CD8-positive, alpha-beta memory T cell (primary cell): ENCODE measurements around the gene BTNL9. TPM values are rescaled to one million over a fixed set of nuclear protein-coding genes. Genes with fewer than 3 reads are reported as not detected.

Experiments used
- CTCF ChIA-PET: fragments of 350-600 bp; sonication (Branson Sonifier 250); formaldehyde crosslinking; loops from one replicate; lab custom pipeline; 2021; ENCODE audit warnings: antibody characterized with exemption; lab: Charles Lee
- POLR2A ChIA-PET: fragments of 350-600 bp; sonication (Branson Sonifier 250); formaldehyde crosslinking; loops from one replicate; lab custom pipeline; 2021; ENCODE audit warnings: antibody characterized with exemption; lab: Charles Lee
- DNase-seq, 5 donors: peaks; one replicate each; pipeline versions ENCODE4 v3.0.0 to v3.0.0-alpha.2; 2020 to 2022; ENCODE audit warnings: mixed read lengths in 1 of 5
- H3K27ac ChIP-seq: one replicate; pipeline ENCODE4 v1.7.0; 2013; ENCODE audit warnings: low read depth, mild to moderate bottlenecking, low read length, moderate library complexity
- H3K27me3 ChIP-seq: 2 replicates; pipeline ENCODE4 v1.7.0; 2013; ENCODE audit warnings: low read length, mild to moderate bottlenecking; ENCODE audit not compliant: insufficient read depth, poor library complexity, severe bottlenecking
- H3K36me3 ChIP-seq: 2 replicates; pipeline ENCODE4 v1.7.0; 2013; ENCODE audit warnings: mild to moderate bottlenecking, low read length, moderate library complexity; ENCODE audit not compliant: insufficient read depth
- H3K4me1 ChIP-seq: 2 replicates; pipeline ENCODE4 v1.7.0; 2013; ENCODE audit warnings: mild to moderate bottlenecking, low read length, moderate library complexity; ENCODE audit not compliant: insufficient read depth
- H3K4me3 ChIP-seq: 2 replicates; pipeline ENCODE4 v1.7.0; 2013; ENCODE audit warnings: mild to moderate bottlenecking, low read length
- H3K9me3 ChIP-seq: 2 replicates; pipeline ENCODE4 v1.7.0; 2013; ENCODE audit warnings: mild to moderate bottlenecking, low read length
- H3K27ac Mint-ChIP-seq, 8 donors: one replicate each; pipeline ENCODE4 v1.8.0; 2020 to 2021; ENCODE audit warnings: mixed read lengths in 8 of 8, mild to moderate bottlenecking in 6 of 8, inconsistent platforms in 3 of 8, moderate library complexity in 3 of 8
- H3K27me3 Mint-ChIP-seq, 2 donors: one replicate each; pipeline ENCODE4 v1.8.0; 2020 to 2021; ENCODE audit warnings: mixed read lengths in 2 of 2, mild to moderate bottlenecking in 1 of 2, moderate library complexity in 1 of 2
- H3K36me3 Mint-ChIP-seq, 3 donors: one replicate each; pipeline ENCODE4 v1.8.0; 2020 to 2021; ENCODE audit warnings: mixed read lengths in 3 of 3, inconsistent platforms in 1 of 3, mild to moderate bottlenecking in 1 of 3
- H3K4me1 Mint-ChIP-seq, 3 donors: one replicate each; pipeline ENCODE4 v1.8.0; 2020 to 2021; ENCODE audit warnings: mixed read lengths in 3 of 3, inconsistent platforms in 1 of 3, mild to moderate bottlenecking in 1 of 3
- H3K4me3 Mint-ChIP-seq, 7 donors: one replicate each; pipeline ENCODE4 v1.8.0; 2020 to 2021; ENCODE audit warnings: mixed read lengths in 7 of 7, mild to moderate bottlenecking in 6 of 7, moderate library complexity in 4 of 7, inconsistent platforms in 2 of 7
- H3K9me3 Mint-ChIP-seq, 5 donors: one replicate each; pipeline ENCODE4 v1.8.0; 2020 to 2022; ENCODE audit warnings: mixed read lengths in 5 of 5, mild to moderate bottlenecking in 3 of 5, moderate library complexity in 2 of 5, inconsistent platforms in 1 of 5
- polyA plus RNA-seq: library from polyadenylated mRNA; unstranded; fragments of 300-500 nt; fragmentation: Illumina TruSeq; gene quantifications from one replicate; pipeline ENCODE4 v1.2.3, GENCODE V29; 2021
- total RNA-seq, 2 experiments: library from RNA; stranded (reverse); gene quantifications; one replicate each; pipeline ENCODE4 v1.2.3, GENCODE V29; 2021

Gene BTNL9
- total and polyA plus RNA-seq, 3 experiments from 2014 or later = not detected

GRCh38 chr5:181107699-181108098 lies 67.6 kb downstream of the BTNL9 start:
- H3K27ac Mint-ChIP-seq = peak overlapping the region in 1 of 8 donors; percentile 17
- peaks cover 66 to 79% of the 10 kb centered on the region in 2 donors for H3K27me3 Mint-ChIP-seq
- Histone ChIP-seq H3K4me1 (no peaks in the 10 kb centered on the region), H3K9me3 (no peaks in the 10 kb centered on the region), H3K27ac (no peak overlapping the region), H3K4me3 (no peak overlapping the region), H3K27me3 (peaks cover 12% of the 10 kb centered on the region), H3K36me3 (no peaks in the 10 kb centered on the region)
- peak overlapping the region in 1 of 7 donors; percentile 18 for H3K4me3 Mint-ChIP-seq
- peaks cover 0 to 5% (median 0%) of the 10 kb centered on the region in 3 donors for H3K36me3 Mint-ChIP-seq
- peaks cover 0 to 3% (median 2%) of the 10 kb centered on the region in 5 donors for H3K9me3 Mint-ChIP-seq
- peaks cover 5 to 8% (median 5%) of the 10 kb centered on the region in 3 donors for H3K4me1 Mint-ChIP-seq
- ChIA-PET CTCF (no interaction called here), POLR2A (no interaction called here)
- DNase-seq = no peak

GRCh38 chr5:181108578-181109165 lies 68.6 kb downstream of the BTNL9 start:
- no peaks in the 10 kb centered on the region for H3K36me3 ChIP-seq
- no peak overlapping the region for H3K27ac Mint-ChIP-seq
- H3K9me3 ChIP-seq = no peaks in the 10 kb centered on the region
- no peak overlapping the region for H3K4me3 ChIP-seq
- DNase-seq = no peak
- no peak overlapping the region for H3K4me3 Mint-ChIP-seq
- peaks cover 12% of the 10 kb centered on the region for H3K27me3 ChIP-seq
- H3K36me3 Mint-ChIP-seq = peaks cover 0 to 5% (median 0%) of the 10 kb centered on the region in 3 donors
- H3K27me3 Mint-ChIP-seq = peaks cover 68 to 83% of the 10 kb centered on the region in 2 donors
- H3K4me1 ChIP-seq = no peaks in the 10 kb centered on the region
- peaks cover 5 to 8% (median 5%) of the 10 kb centered on the region in 3 donors for H3K4me1 Mint-ChIP-seq
- H3K9me3 Mint-ChIP-seq = peaks cover 0 to 3% (median 2%) of the 10 kb centered on the region in 5 donors
- no peak overlapping the region for H3K27ac ChIP-seq
- ChIA-PET CTCF (no interaction called here), POLR2A (no interaction called here)

- H3K4me3 ChIP-seq = no peak overlapping the region
- DNase-seq = no peak
- H3K27me3 ChIP-seq = peaks cover 20% of the 10 kb centered on the region
- H3K36me3 Mint-ChIP-seq = peaks cover 0 to 5% (median 0%) of the 10 kb centered on the region in 3 donors
- POLR2A ChIA-PET = no interaction called here
- no peaks in the 10 kb centered on the region for H3K4me1 ChIP-seq
- no peaks in the 10 kb centered on the region for H3K9me3 ChIP-seq
- H3K27ac Mint-ChIP-seq = no peak overlapping the region
- CTCF ChIA-PET = no interaction called here
- H3K27ac ChIP-seq = no peak overlapping the region
- H3K36me3 ChIP-seq = no peaks in the 10 kb centered on the region
- peaks cover 0 to 1% (median 0%) of the 10 kb centered on the region in 3 donors for H3K4me1 Mint-ChIP-seq
- peaks cover 69 to 84% of the 10 kb centered on the region in 2 donors for H3K27me3 Mint-ChIP-seq
- H3K9me3 Mint-ChIP-seq = peaks cover 0 to 3% (median under 1%) of the 10 kb centered on the region in 5 donors
- H3K4me3 Mint-ChIP-seq = no peak overlapping the region
These were observed 69.5 kb downstream of the BTNL9 start for GRCh38 chr5:181109489-181110013.

- CTCF ChIA-PET = no interaction called here
These were observed 70.9 kb downstream of the BTNL9 start for GRCh38 chr5:181111010-181111409.

More at GRCh38 chr5:181111010-181111409, 70.9 kb downstream of the BTNL9 start:
- H3K27ac ChIP-seq = no peak overlapping the region
- H3K9me3 ChIP-seq = no peaks in the 10 kb centered on the region
- peaks cover 0 to 5% (median 0%) of the 10 kb centered on the region in 3 donors for H3K36me3 Mint-ChIP-seq
- H3K9me3 Mint-ChIP-seq = peaks cover 0 to 7% (median 2%) of the 10 kb centered on the region in 5 donors
- no peaks in the 10 kb centered on the region for H3K36me3 ChIP-seq
- H3K4me3 ChIP-seq = no peak overlapping the region
- no peak overlapping the region for H3K4me3 Mint-ChIP-seq
- H3K27ac Mint-ChIP-seq = no peak overlapping the region
- no peak for DNase-seq
- peaks cover 30% of the 10 kb centered on the region for H3K27me3 ChIP-seq
- peaks cover 4% of the 10 kb centered on the region for H3K4me1 ChIP-seq
- POLR2A ChIA-PET = no interaction called here
- peaks cover 0 to 8% (median 7%) of the 10 kb centered on the region in 3 donors for H3K4me1 Mint-ChIP-seq
- H3K27me3 Mint-ChIP-seq = peaks cover 69 to 86% of the 10 kb centered on the region in 2 donors

Other genes starting within 250 kb of the BTNL9 start
- 100 to 1,000 TPM; 125 to 132 TPM for gene MGAT1, start 237.5 kb upstream of the BTNL9 start, total RNA-seq
- gene MGAT1, start 237.5 kb upstream of the BTNL9 start, polyA plus RNA-seq = 157 TPM
- 10 to 100 TPM; 27.6 to 34.1 TPM for gene ZFP62, start 179.0 kb upstream of the BTNL9 start, total RNA-seq
- 20.1 TPM for gene ZFP62, start 179.0 kb upstream of the BTNL9 start, polyA plus RNA-seq
- under 1 TPM in 1 of 2 experiments, not detected in 1; 0.13 TPM for gene BTNL8, start 141.1 kb upstream of the BTNL9 start, total RNA-seq
- gene BTNL8, start 141.1 kb upstream of the BTNL9 start, polyA plus RNA-seq = not detected
- not detected for gene BTNL3, start 51.4 kb upstream of the BTNL9 start, total RNA-seq
- gene BTNL3, start 51.4 kb upstream of the BTNL9 start, polyA plus RNA-seq = not detected
- gene OR2V1, start 90.9 kb downstream of the BTNL9 start, total RNA-seq = not detected
- not detected for gene OR2V1, start 90.9 kb downstream of the BTNL9 start, polyA plus RNA-seq
- not detected for gene OR2V2, start 107.3 kb downstream of the BTNL9 start, total RNA-seq
- not detected for gene OR2V2, start 107.3 kb downstream of the BTNL9 start, polyA plus RNA-seq
- 1 to 10 TPM; 2.2 to 2.3 TPM for gene TRIM7, start 164.9 kb downstream of the BTNL9 start, total RNA-seq
- 0.74 TPM for gene TRIM7, start 164.9 kb downstream of the BTNL9 start, polyA plus RNA-seq
- 10 to 100 TPM; 35.2 to 42.7 TPM for gene TRIM41, start 183.0 kb downstream of the BTNL9 start, total RNA-seq
- 2.2 TPM for gene TRIM41, start 183.0 kb downstream of the BTNL9 start, polyA plus RNA-seq
- gene RACK1, start 203.6 kb downstream of the BTNL9 start, total RNA-seq = 1,000 to 10,000 TPM; 2,341 to 2,398 TPM
- 1,821 TPM for gene RACK1, start 203.6 kb downstream of the BTNL9 start, polyA plus RNA-seq
- 10 to 100 TPM; 14.1 to 17.1 TPM for gene TRIM52, start 220.9 kb downstream of the BTNL9 start, total RNA-seq
- gene TRIM52, start 220.9 kb downstream of the BTNL9 start, polyA plus RNA-seq = 46.3 TPM